ENCODE results near the gene ZNHIT2.

ZNHIT2 gene

GRCh38 chr11:65134952-65135632 is 17.6 kb upstream of the ZNHIT2 start:
- peaks cover 9 to 34% (median 31%) of the 10 kb centered on the region in 5 donors for H3K4me1 ChIP-seq (ENCODE audit: control insufficient read depth in 5 of 5, insufficient read depth in 5 of 5, low read length in 5 of 5)
- H3K9ac ChIP-seq (ENCODE audit: low read length in 5 of 5) = peak overlapping the region; percentile 75 to 98 (median 97)
- H3K9me3 ChIP-seq (ENCODE audit: control insufficient read depth in 5 of 5, low read length in 5 of 5) = no peaks in the 10 kb centered on the region
- H3K27me3 ChIP-seq (ENCODE audit: control insufficient read depth in 5 of 5, insufficient read depth in 4 of 5, low read length in 5 of 5) = no peaks in the 10 kb centered on the region
- H3K27ac ChIP-seq (ENCODE audit: low read depth, low read length) = peak overlapping the region; percentile 99
- H3K4me3 ChIP-seq (ENCODE audit: low read depth in 1 of 5, low read length in 5 of 5) = peak overlapping the region; percentile 87 to 95 (median 94)
- H3K36me3 ChIP-seq (ENCODE audit: control insufficient read depth in 5 of 5, insufficient read depth in 5 of 5, low read length in 5 of 5) = peaks cover 0 to 30% (median 30%) of the 10 kb centered on the region in 5 donors

GRCh38 chr11:65134240-65134951 is 16.9 kb upstream of the ZNHIT2 start, which contains the start of gene SYVN1:
TSS of gene SYVN1 (minus strand) at chr11:65134519. CDS start at chr11:65133601, 918 bp downstream.
- no peaks in the 10 kb centered on the region for H3K27me3 ChIP-seq (ENCODE audit: control insufficient read depth in 5 of 5, insufficient read depth in 4 of 5, low read length in 5 of 5)
- no peaks in the 10 kb centered on the region for H3K9me3 ChIP-seq (ENCODE audit: control insufficient read depth in 5 of 5, low read length in 5 of 5)
- H3K36me3 ChIP-seq (ENCODE audit: control insufficient read depth in 5 of 5, insufficient read depth in 5 of 5, low read length in 5 of 5) = peaks cover 0 to 37% (median 37%) of the 10 kb centered on the region in 5 donors
- H3K4me1 ChIP-seq (ENCODE audit: control insufficient read depth in 5 of 5, insufficient read depth in 5 of 5, low read length in 5 of 5) = peaks cover 9 to 34% (median 31%) of the 10 kb centered on the region in 5 donors
- peak within 1 kb of the TSS; percentile 75 to 98 (median 97) for H3K9ac ChIP-seq (ENCODE audit: low read length in 5 of 5)
- peak within 1 kb of the TSS; percentile 99 for H3K27ac ChIP-seq (ENCODE audit: low read depth, low read length)
- H3K4me3 ChIP-seq (ENCODE audit: low read depth in 1 of 5, low read length in 5 of 5) = peak within 1 kb of the TSS; percentile 93 to 95 (median 94)

GRCh38 chr11:65133724-65134123 is 16.2 kb upstream of the ZNHIT2 start:
- peak overlapping the region; percentile 99 for H3K27ac ChIP-seq (ENCODE audit: low read depth, low read length)
- H3K4me3 ChIP-seq (ENCODE audit: low read depth in 1 of 5, low read length in 5 of 5) = peak overlapping the region; percentile 93 to 95 (median 94)
- no peaks in the 10 kb centered on the region for H3K9me3 ChIP-seq (ENCODE audit: control insufficient read depth in 5 of 5, low read length in 5 of 5)
- no peaks in the 10 kb centered on the region for H3K27me3 ChIP-seq (ENCODE audit: control insufficient read depth in 5 of 5, insufficient read depth in 4 of 5, low read length in 5 of 5)
- peak overlapping the region; percentile 75 to 98 (median 97) for H3K9ac ChIP-seq (ENCODE audit: low read length in 5 of 5)
- H3K36me3 ChIP-seq (ENCODE audit: control insufficient read depth in 5 of 5, insufficient read depth in 5 of 5, low read length in 5 of 5) = peaks cover 4 to 44% (median 43%) of the 10 kb centered on the region in 5 donors
- H3K4me1 ChIP-seq (ENCODE audit: control insufficient read depth in 5 of 5, insufficient read depth in 5 of 5, low read length in 5 of 5) = peaks cover 9 to 34% (median 31%) of the 10 kb centered on the region in 5 donors

- Histone ChIP-seq H3K4me1 (ENCODE audit: control insufficient read depth in 5 of 5, insufficient read depth in 5 of 5, low read length in 5 of 5) (peaks cover 9 to 34% (median 31%) of the 10 kb centered on the region in 5 donors), H3K9ac (ENCODE audit: low read length in 5 of 5) (peak overlapping the region; percentile 75 to 98 (median 97)), H3K9me3 (ENCODE audit: control insufficient read depth in 5 of 5, low read length in 5 of 5) (no peaks in the 10 kb centered on the region), H3K4me3 (ENCODE audit: low read depth in 1 of 5, low read length in 5 of 5) (peak overlapping the region; percentile 93 to 95 (median 94)), H3K27ac (ENCODE audit: low read depth, low read length) (peak overlapping the region; percentile 99), H3K27me3 (ENCODE audit: control insufficient read depth in 5 of 5, insufficient read depth in 4 of 5, low read length in 5 of 5) (no peaks in the 10 kb centered on the region), H3K36me3 (ENCODE audit: control insufficient read depth in 5 of 5, insufficient read depth in 5 of 5, low read length in 5 of 5) (peaks cover 4 to 50% (median 49%) of the 10 kb centered on the region in 5 donors)
Observed at GRCh38 chr11:65132988-65133700, 15.6 kb upstream of the ZNHIT2 start.

- H3K4me1 ChIP-seq (ENCODE audit: control insufficient read depth in 5 of 5, insufficient read depth in 5 of 5, low read length in 5 of 5) = peaks cover 9 to 34% (median 31%) of the 10 kb centered on the region in 5 donors
- peak overlapping the region in 4 of 5 donors; percentile 17 to 98 (median 97) for H3K9ac ChIP-seq (ENCODE audit: low read length in 5 of 5)
- H3K36me3 ChIP-seq (ENCODE audit: control insufficient read depth in 5 of 5, insufficient read depth in 5 of 5, low read length in 5 of 5) = peaks cover 4 to 57% (median 57%) of the 10 kb centered on the region in 5 donors
- H3K9me3 ChIP-seq (ENCODE audit: control insufficient read depth in 5 of 5, low read length in 5 of 5) = no peaks in the 10 kb centered on the region
- peak overlapping the region; percentile 99 for H3K27ac ChIP-seq (ENCODE audit: low read depth, low read length)
- H3K27me3 ChIP-seq (ENCODE audit: control insufficient read depth in 5 of 5, insufficient read depth in 4 of 5, low read length in 5 of 5) = no peaks in the 10 kb centered on the region
- H3K4me3 ChIP-seq (ENCODE audit: low read depth in 1 of 5, low read length in 5 of 5) = peak overlapping the region in 3 of 5 donors; percentile 93 to 95 (median 95)
Observed at GRCh38 chr11:65132238-65132987, 14.9 kb upstream of the ZNHIT2 start.

GRCh38 chr11:65131895-65132237 is 14.4 kb upstream of the ZNHIT2 start:
- H3K4me1 ChIP-seq (ENCODE audit: control insufficient read depth in 5 of 5, insufficient read depth in 5 of 5, low read length in 5 of 5) = peaks cover 9 to 34% (median 32%) of the 10 kb centered on the region in 5 donors
- H3K9me3 ChIP-seq (ENCODE audit: control insufficient read depth in 5 of 5, low read length in 5 of 5) = no peaks in the 10 kb centered on the region
- H3K27ac ChIP-seq (ENCODE audit: low read depth, low read length) = peak overlapping the region; percentile 99
- no peaks in the 10 kb centered on the region for H3K27me3 ChIP-seq (ENCODE audit: control insufficient read depth in 5 of 5, insufficient read depth in 4 of 5, low read length in 5 of 5)
- H3K4me3 ChIP-seq (ENCODE audit: low read depth in 1 of 5, low read length in 5 of 5) = no peak overlapping the region
- H3K36me3 ChIP-seq (ENCODE audit: control insufficient read depth in 5 of 5, insufficient read depth in 5 of 5, low read length in 5 of 5) = peaks cover 4 to 62% (median 61%) of the 10 kb centered on the region in 5 donors
- no peak overlapping the region for H3K9ac ChIP-seq (ENCODE audit: low read length in 5 of 5)

GRCh38 chr11:65131417-65131776 is 13.9 kb upstream of the ZNHIT2 start:
- Histone ChIP-seq H3K4me1 (ENCODE audit: control insufficient read depth in 5 of 5, insufficient read depth in 5 of 5, low read length in 5 of 5) (peaks cover 9 to 35% (median 33%) of the 10 kb centered on the region in 5 donors), H3K27me3 (ENCODE audit: control insufficient read depth in 5 of 5, insufficient read depth in 4 of 5, low read length in 5 of 5) (no peaks in the 10 kb centered on the region), H3K9ac (ENCODE audit: low read length in 5 of 5) (no peak overlapping the region), H3K9me3 (ENCODE audit: control insufficient read depth in 5 of 5, low read length in 5 of 5) (no peaks in the 10 kb centered on the region), H3K27ac (ENCODE audit: low read depth, low read length) (no peak overlapping the region), H3K4me3 (ENCODE audit: low read depth in 1 of 5, low read length in 5 of 5) (no peak overlapping the region), H3K36me3 (ENCODE audit: control insufficient read depth in 5 of 5, insufficient read depth in 5 of 5, low read length in 5 of 5) (peaks cover 4 to 67% (median 66%) of the 10 kb centered on the region in 5 donors)

GRCh38 chr11:65130631-65131416 is 13.3 kb upstream of the ZNHIT2 start:
- Histone ChIP-seq H3K27me3 (ENCODE audit: control insufficient read depth in 5 of 5, insufficient read depth in 4 of 5, low read length in 5 of 5) (no peaks in the 10 kb centered on the region), H3K9ac (ENCODE audit: low read length in 5 of 5) (no peak overlapping the region), H3K9me3 (ENCODE audit: control insufficient read depth in 5 of 5, low read length in 5 of 5) (no peaks in the 10 kb centered on the region), H3K4me3 (ENCODE audit: low read depth in 1 of 5, low read length in 5 of 5) (no peak overlapping the region), H3K36me3 (ENCODE audit: control insufficient read depth in 5 of 5, insufficient read depth in 5 of 5, low read length in 5 of 5) (peaks cover 4 to 73% (median 72%) of the 10 kb centered on the region in 5 donors), H3K27ac (ENCODE audit: low read depth, low read length) (no peak overlapping the region), H3K4me1 (ENCODE audit: control insufficient read depth in 5 of 5, insufficient read depth in 5 of 5, low read length in 5 of 5) (peaks cover 9 to 35% (median 32%) of the 10 kb centered on the region in 5 donors)
